ENCODE measurements around the gene MEA1. TPM values are rescaled to one million over a fixed set of nuclear protein-coding genes. Genes with fewer than 3 reads are reported as not detected.

Gene MEA1
- total RNA-seq, 2 experiments from 2014 or later, result 67.9 to 70.7 TPM

- Histone ChIP-seq H3K36me3 (ENCODE audit: insufficient read depth, low read length) (peaks cover 20% of the 10 kb centered on the region; the same call in 1 of the 2 replicates), H3K4me3 (ENCODE audit: low read depth, low read length, poor library complexity, severe bottlenecking) (no peak overlapping the region), H3K79me2 (ENCODE audit: insufficient read depth, low read depth, low read length) (no peaks in the 10 kb centered on the region), H3K4me2 (ENCODE audit: low read length) (no peak overlapping the region), H3K9me2 (ENCODE audit: insufficient read depth, low read length) (no peaks in the 10 kb centered on the region), H4K20me1 (ENCODE audit: insufficient read depth, low read length) (no peaks in the 10 kb centered on the region), H2AFZ (ENCODE audit: low read length) (no peak overlapping the region), H3K4me1 (ENCODE audit: insufficient read depth, low read length, poor library complexity, severe bottlenecking) (no peaks in the 10 kb centered on the region), H3K9me3 (ENCODE audit: low read length) (no peaks in the 10 kb centered on the region), H3K27ac (ENCODE audit: low read depth, low read length, poor library complexity, severe bottlenecking) (no peak overlapping the region)
- TF ChIP-seq EZH2phosphoT487 (IDR thresholded peaks at IDR 0.05; ENCODE audit: borderline replicate concordance, low read depth, low read length), result no peak
- TF ChIP-seq, protein P1, sequence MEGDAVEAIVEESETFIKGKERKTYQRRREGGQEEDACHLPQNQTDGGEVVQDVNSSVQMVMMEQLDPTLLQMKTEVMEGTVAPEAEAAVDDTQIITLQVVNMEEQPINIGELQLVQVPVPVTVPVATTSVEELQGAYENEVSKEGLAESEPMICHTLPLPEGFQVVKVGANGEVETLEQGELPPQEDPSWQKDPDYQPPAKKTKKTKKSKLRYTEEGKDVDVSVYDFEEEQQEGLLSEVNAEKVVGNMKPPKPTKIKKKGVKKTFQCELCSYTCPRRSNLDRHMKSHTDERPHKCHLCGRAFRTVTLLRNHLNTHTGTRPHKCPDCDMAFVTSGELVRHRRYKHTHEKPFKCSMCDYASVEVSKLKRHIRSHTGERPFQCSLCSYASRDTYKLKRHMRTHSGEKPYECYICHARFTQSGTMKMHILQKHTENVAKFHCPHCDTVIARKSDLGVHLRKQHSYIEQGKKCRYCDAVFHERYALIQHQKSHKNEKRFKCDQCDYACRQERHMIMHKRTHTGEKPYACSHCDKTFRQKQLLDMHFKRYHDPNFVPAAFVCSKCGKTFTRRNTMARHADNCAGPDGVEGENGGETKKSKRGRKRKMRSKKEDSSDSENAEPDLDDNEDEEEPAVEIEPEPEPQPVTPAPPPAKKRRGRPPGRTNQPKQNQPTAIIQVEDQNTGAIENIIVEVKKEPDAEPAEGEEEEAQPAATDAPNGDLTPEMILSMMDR (conservative IDR thresholded peaks at IDR 0.05; ENCODE audit: low read length), result no peak
- CTCF ChIA-PET (ENCODE audit: unreplicated experiment), result interaction anchor here (0.5 kb wide), 1 partner anchor 176 kb away, joined by 3 read pairs; no protein-coding TSS in a partner anchor
- intact Hi-C loops (cut with micrococcal nuclease; ENCODE audit: unreplicated experiment), result no loop called here
- no peak for DNase-seq (ENCODE audit: low spot score)
- no TSS peak for BruUV-seq (replicated peaks)
- POLR2A ChIA-PET, result interaction anchor here (0.5 kb wide), 1 partner anchor 57 kb away, joined by 4 read pairs; no protein-coding TSS in a partner anchor
Measured at GRCh38 chr6:42967228-42967627, 46.5 kb downstream of the MEA1 start.

GRCh38 chr6:42966571-42966970 is 47.2 kb downstream of the MEA1 start:
- ChIA-PET CTCF (ENCODE audit: unreplicated experiment) (no interaction called here), POLR2A (interaction anchor here (0.5 kb wide), 1 partner anchor 56 kb away, joined by 4 read pairs; no protein-coding TSS in a partner anchor)
- Histone ChIP-seq H3K9me2 (ENCODE audit: insufficient read depth, low read length) (no peaks in the 10 kb centered on the region), H2AFZ (ENCODE audit: low read length) (no peak overlapping the region), H3K27ac (ENCODE audit: low read depth, low read length, poor library complexity, severe bottlenecking) (no peak overlapping the region), H3K4me3 (ENCODE audit: low read depth, low read length, poor library complexity, severe bottlenecking) (no peak overlapping the region), H3K79me2 (ENCODE audit: insufficient read depth, low read depth, low read length) (no peaks in the 10 kb centered on the region), H3K4me1 (ENCODE audit: insufficient read depth, low read length, poor library complexity, severe bottlenecking) (no peaks in the 10 kb centered on the region), H3K4me2 (ENCODE audit: low read length) (no peak overlapping the region), H3K36me3 (ENCODE audit: insufficient read depth, low read length) (peaks cover 20% of the 10 kb centered on the region; the same call in 1 of the 2 replicates), H4K20me1 (ENCODE audit: insufficient read depth, low read length) (no peaks in the 10 kb centered on the region), H3K9me3 (ENCODE audit: low read length) (no peaks in the 10 kb centered on the region)
- DNase-seq (ENCODE audit: low spot score), result no peak
- TF ChIP-seq EZH2phosphoT487 (IDR thresholded peaks at IDR 0.05; ENCODE audit: borderline replicate concordance, low read depth, low read length), result no peak
- TF ChIP-seq, protein P1 (conservative IDR thresholded peaks at IDR 0.05; ENCODE audit: low read length), result no peak
- no TSS peak for BruUV-seq (replicated peaks)
- intact Hi-C loops (cut with micrococcal nuclease; ENCODE audit: unreplicated experiment), result no loop called here

DNA sequence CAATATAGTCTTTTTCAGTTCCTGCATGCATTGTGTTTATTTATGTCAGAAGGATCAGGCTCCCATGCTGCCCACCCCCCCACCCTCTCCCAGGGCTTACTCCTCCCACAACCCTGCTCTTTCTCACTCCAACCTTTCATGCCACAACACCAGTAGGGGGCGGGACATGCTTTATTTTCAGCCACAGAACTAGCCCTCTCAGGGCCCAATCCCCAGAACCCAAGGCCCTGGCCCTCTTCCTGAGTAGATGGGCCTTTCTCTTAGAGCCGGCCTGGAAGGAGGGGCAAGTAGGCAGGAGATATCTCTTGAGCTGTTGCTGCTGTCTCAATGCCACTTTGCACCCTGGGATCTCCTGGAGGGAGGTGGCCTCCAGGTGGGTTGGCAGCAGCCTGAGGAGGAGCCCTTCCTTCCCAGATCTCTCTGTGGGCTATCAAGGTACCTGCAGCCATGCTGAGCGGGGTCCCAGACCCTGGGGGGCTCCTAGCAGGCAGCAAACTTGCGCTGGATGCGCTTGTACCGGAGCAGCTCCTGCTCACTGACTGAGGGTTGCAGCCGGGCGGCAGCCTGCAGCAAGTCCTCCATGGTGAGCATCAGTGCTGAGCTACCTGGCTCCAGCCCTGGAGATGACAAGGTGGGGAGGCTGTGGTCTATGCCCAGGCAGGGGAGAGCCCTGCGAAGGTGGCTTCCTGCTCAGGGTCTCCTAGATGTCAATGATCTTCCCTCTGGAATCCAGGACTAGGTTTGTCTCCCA is 49.7 kb downstream of the MEA1 start:
- TF ChIP-seq, protein P1 (conservative IDR thresholded peaks at IDR 0.05; ENCODE audit: low read length), result peak; percentile 64
- TF ChIP-seq EZH2phosphoT487 (IDR thresholded peaks at IDR 0.05; ENCODE audit: borderline replicate concordance, low read depth, low read length), result no peak
- intact Hi-C loops (cut with micrococcal nuclease; ENCODE audit: unreplicated experiment), result loop anchor here (1.0 kb wide), 1 partner anchor 63 kb away; no protein-coding TSS in a partner anchor
- POLR2A ChIA-PET, result interaction anchor here (0.6 to 0.8 kb wide), 2 partner anchors 13 to 15 kb away, joined by 3 to 9 read pairs; partner anchors contain the start of gene PEX6

More for the DNA sequence above, 49.7 kb downstream of the MEA1 start:
- no peak overlapping the region for H2AFZ ChIP-seq (ENCODE audit: low read length)
- no peaks in the 10 kb centered on the region for H3K79me2 ChIP-seq (ENCODE audit: insufficient read depth, low read depth, low read length)
- DNase-seq (ENCODE audit: low spot score), result peak; percentile 58
- TSS peak; percentile 52 for BruUV-seq (replicated peaks)
- H3K9me3 ChIP-seq (ENCODE audit: low read length), result no peaks in the 10 kb centered on the region
- CTCF ChIA-PET (ENCODE audit: unreplicated experiment), result no interaction called here
- H3K4me3 ChIP-seq (ENCODE audit: low read depth, low read length, poor library complexity, severe bottlenecking), result no peak overlapping the region
- H3K36me3 ChIP-seq (ENCODE audit: insufficient read depth, low read length), result peaks cover 15% of the 10 kb centered on the region; the same call in 1 of the 2 replicates
- no peak overlapping the region for H3K4me2 ChIP-seq (ENCODE audit: low read length)
- H3K27ac ChIP-seq (ENCODE audit: low read depth, low read length, poor library complexity, severe bottlenecking), result no peak overlapping the region
- no peaks in the 10 kb centered on the region for H4K20me1 ChIP-seq (ENCODE audit: insufficient read depth, low read length)
- H3K4me1 ChIP-seq (ENCODE audit: insufficient read depth, low read length, poor library complexity, severe bottlenecking), result no peaks in the 10 kb centered on the region
- no peaks in the 10 kb centered on the region for H3K9me2 ChIP-seq (ENCODE audit: insufficient read depth, low read length)

Measured in OCI-LY7 (cell line).